ENCODE data around the gene C1orf198. TPM values are rescaled to one million over a fixed set of nuclear protein-coding genes. Genes with fewer than 3 reads are reported as not detected.

The C1orf198 gene
- polyA plus RNA-seq, 1 donor from 2014 or later, result 5.5 TPM

- no peaks in the 10 kb centered on the region for H3K9me3 Mint-ChIP-seq
- no peaks in the 10 kb centered on the region for H3K36me3 Mint-ChIP-seq
- no peaks in the 10 kb centered on the region for H3K4me1 Mint-ChIP-seq
- peaks cover 7% of the 10 kb centered on the region for H3K27me3 Mint-ChIP-seq
- H3K4me3 Mint-ChIP-seq, result no peak overlapping the region
- no peak overlapping the region for H3K27ac Mint-ChIP-seq
Observed at GRCh38 chr1:230824919-230825721, 43.2 kb downstream of the C1orf198 start.

- no peak overlapping the region for H3K4me3 Mint-ChIP-seq
- H3K27ac Mint-ChIP-seq, result no peak overlapping the region
- H3K27me3 Mint-ChIP-seq, result peaks cover 11% of the 10 kb centered on the region
- H3K36me3 Mint-ChIP-seq, result no peaks in the 10 kb centered on the region
- H3K9me3 Mint-ChIP-seq, result no peaks in the 10 kb centered on the region
- no peaks in the 10 kb centered on the region for H3K4me1 Mint-ChIP-seq
Observed at GRCh38 chr1:230824551-230824918, 43.8 kb downstream of the C1orf198 start.

GRCh38 chr1:230823931-230824381, 44.4 kb downstream of the C1orf198 start:
- Mint-ChIP-seq H3K4me1 (no peaks in the 10 kb centered on the region), H3K36me3 (no peaks in the 10 kb centered on the region), H3K4me3 (no peak overlapping the region), H3K9me3 (no peaks in the 10 kb centered on the region), H3K27ac (no peak overlapping the region), H3K27me3 (peaks cover 12% of the 10 kb centered on the region)

GRCh38 chr1:230823426-230823825, 44.9 kb downstream of the C1orf198 start:
- H3K4me3 Mint-ChIP-seq, result no peak overlapping the region
- peaks cover 12% of the 10 kb centered on the region for H3K27me3 Mint-ChIP-seq
- no peaks in the 10 kb centered on the region for H3K36me3 Mint-ChIP-seq
- H3K9me3 Mint-ChIP-seq, result no peaks in the 10 kb centered on the region
- H3K27ac Mint-ChIP-seq, result no peak overlapping the region
- H3K4me1 Mint-ChIP-seq, result no peaks in the 10 kb centered on the region

GRCh38 chr1:230822092-230822581, 46.2 kb downstream of the C1orf198 start:
- H3K36me3 Mint-ChIP-seq, result peaks cover 2% of the 10 kb centered on the region
- H3K4me3 Mint-ChIP-seq, result no peak overlapping the region
- H3K27ac Mint-ChIP-seq, result no peak overlapping the region
- peaks cover 0 to 1% (median 0%) of the 10 kb centered on the region in 3 donors for H3K9me3 Mint-ChIP-seq
- peaks cover 14% of the 10 kb centered on the region for H3K27me3 Mint-ChIP-seq
- no peaks in the 10 kb centered on the region for H3K4me1 Mint-ChIP-seq

- Mint-ChIP-seq H3K4me3 (no peak overlapping the region), H3K36me3 (peaks cover 2% of the 10 kb centered on the region), H3K27me3 (peaks cover 14% of the 10 kb centered on the region), H3K4me1 (no peaks in the 10 kb centered on the region), H3K9me3 (peaks cover 0 to 1% (median 0%) of the 10 kb centered on the region in 3 donors), H3K27ac (no peak overlapping the region)
Observed at GRCh38 chr1:230821346-230821745, 47.0 kb downstream of the C1orf198 start.

- Mint-ChIP-seq H3K27ac (no peak overlapping the region), H3K27me3 (peaks cover 11% of the 10 kb centered on the region), H3K4me1 (no peaks in the 10 kb centered on the region), H3K9me3 (peaks cover 0 to 1% (median 0%) of the 10 kb centered on the region in 3 donors), H3K4me3 (no peak overlapping the region), H3K36me3 (peaks cover 2% of the 10 kb centered on the region)
Observed at GRCh38 chr1:230820568-230820967, 47.8 kb downstream of the C1orf198 start.

- H3K36me3 Mint-ChIP-seq, result peaks cover 2% of the 10 kb centered on the region
- H3K4me3 Mint-ChIP-seq, result no peak overlapping the region
- peaks cover 11% of the 10 kb centered on the region for H3K27me3 Mint-ChIP-seq
- peaks cover 0 to 1% (median under 1%) of the 10 kb centered on the region in 3 donors for H3K9me3 Mint-ChIP-seq
- H3K27ac Mint-ChIP-seq, result no peak overlapping the region
- no peaks in the 10 kb centered on the region for H3K4me1 Mint-ChIP-seq
Observed at GRCh38 chr1:230819976-230820375, 48.3 kb downstream of the C1orf198 start.

GRCh38 chr1:230818901-230819300, 49.4 kb downstream of the C1orf198 start:
- Mint-ChIP-seq H3K9me3 (peaks cover 0 to 7% (median 2%) of the 10 kb centered on the region in 3 donors), H3K27ac (no peak overlapping the region), H3K27me3 (peaks cover 11% of the 10 kb centered on the region), H3K4me1 (no peaks in the 10 kb centered on the region), H3K36me3 (peaks cover 2% of the 10 kb centered on the region), H3K4me3 (no peak overlapping the region)

GRCh38 chr1:230818367-230818766, 50.0 kb downstream of the C1orf198 start:
- H3K4me3 Mint-ChIP-seq, result no peak overlapping the region
- H3K4me1 Mint-ChIP-seq, result no peaks in the 10 kb centered on the region
- H3K27ac Mint-ChIP-seq, result no peak overlapping the region
- H3K36me3 Mint-ChIP-seq, result peaks cover 2% of the 10 kb centered on the region
- H3K9me3 Mint-ChIP-seq, result peaks cover 0 to 13% (median 5%) of the 10 kb centered on the region in 3 donors
- H3K27me3 Mint-ChIP-seq, result peaks cover 11% of the 10 kb centered on the region

- H3K36me3 Mint-ChIP-seq, result peaks cover 4% of the 10 kb centered on the region
- no peak overlapping the region for H3K4me3 Mint-ChIP-seq
- peaks cover 8% of the 10 kb centered on the region for H3K27me3 Mint-ChIP-seq
- no peaks in the 10 kb centered on the region for H3K4me1 Mint-ChIP-seq
- peaks cover 9 to 29% (median 13%) of the 10 kb centered on the region in 3 donors for H3K9me3 Mint-ChIP-seq
- no peak overlapping the region for H3K27ac Mint-ChIP-seq
Observed at GRCh38 chr1:230816018-230816417, 52.3 kb downstream of the C1orf198 start.

GRCh38 chr1:230814949-230815692, 53.2 kb downstream of the C1orf198 start:
- peaks cover 9 to 29% (median 13%) of the 10 kb centered on the region in 3 donors for H3K9me3 Mint-ChIP-seq
- peaks cover 4% of the 10 kb centered on the region for H3K36me3 Mint-ChIP-seq
- H3K4me3 Mint-ChIP-seq, result no peak overlapping the region
- peaks cover 8% of the 10 kb centered on the region for H3K27me3 Mint-ChIP-seq
- H3K27ac Mint-ChIP-seq, result no peak overlapping the region
- H3K4me1 Mint-ChIP-seq, result no peaks in the 10 kb centered on the region

GRCh38 chr1:230812568-230812967, 55.8 kb downstream of the C1orf198 start:
- no peaks in the 10 kb centered on the region for H3K4me1 Mint-ChIP-seq
- H3K36me3 Mint-ChIP-seq, result peaks cover 4% of the 10 kb centered on the region
- peaks cover 1% of the 10 kb centered on the region for H3K27me3 Mint-ChIP-seq
- H3K9me3 Mint-ChIP-seq, result peaks cover 9 to 29% (median 12%) of the 10 kb centered on the region in 3 donors
- H3K27ac Mint-ChIP-seq, result no peak overlapping the region
- H3K4me3 Mint-ChIP-seq, result no peak overlapping the region

GRCh38 chr1:230809256-230809990, 58.9 kb downstream of the C1orf198 start:
- Mint-ChIP-seq H3K9me3 (peaks cover 9 to 28% (median 14%) of the 10 kb centered on the region in 3 donors), H3K4me1 (no peaks in the 10 kb centered on the region), H3K27me3 (peaks cover 1% of the 10 kb centered on the region), H3K27ac (no peak overlapping the region), H3K36me3 (peaks cover 2% of the 10 kb centered on the region), H3K4me3 (no peak overlapping the region)
